Heart right ventricle (tissue), 16 donors: ENCODE data around the gene DIS3. TPM values are rescaled to one million over a fixed set of nuclear protein-coding genes. Genes with fewer than 3 reads are reported as not detected.

Experiments
- ATAC-seq, 8 donors: fragments of 200-7000 bp; cut with Tn5 transposase; one replicate each; pipeline ENCODE4 v1.9.1; 2020; ENCODE audit warnings: mild to moderate bottlenecking in 8 of 8, moderate library complexity in 8 of 8, moderate number of reproducible peaks in 1 of 8
- DNase-seq, 2 donors: peaks; one replicate each; pipeline ENCODE4 v3.0.0-alpha.2; 2020
- H3K27ac ChIP-seq, 10 donors: fragments of 200-600 bp; sonication (generic) in 2 of 10; one replicate each; pipeline versions ENCODE4 v1.5.0 to v1.8.0; 2020 to 2022; ENCODE audit warnings: mild to moderate bottlenecking in 3 of 10
- H3K27me3 ChIP-seq, 7 donors: fragments of 200-600 bp; one replicate each; pipeline ENCODE4 v1.8.0; 2021 to 2022; ENCODE audit warnings: mild to moderate bottlenecking in 2 of 7
- H3K36me3 ChIP-seq, 9 donors: fragments of 200-600 bp; sonication (generic) in 1 of 9; one replicate each; pipeline versions ENCODE4 v1.5.0 to v1.8.0; 2020 to 2022; ENCODE audit warnings: mild to moderate bottlenecking in 2 of 9
- H3K4me1 ChIP-seq, 9 donors: fragments of 200-600 bp; sonication (generic) in 1 of 9; one replicate each; pipeline versions ENCODE4 v1.5.0 to v1.8.0; 2020 to 2022; ENCODE audit warnings: mild to moderate bottlenecking in 4 of 9
- H3K4me3 ChIP-seq, 10 donors: fragments of 200-600 bp; sonication (generic) in 2 of 10; one replicate each; pipeline versions ENCODE4 v1.5.0 to v1.8.0; 2020 to 2022; ENCODE audit warnings: mild to moderate bottlenecking in 7 of 10, moderate library complexity in 2 of 10
- H3K9me3 ChIP-seq, 11 donors: fragments of 200-600 bp in 10 of 11; sonication (generic) in 2 of 11; one replicate each; pipeline versions ENCODE4 v1.5.0 to v1.8.0; 2013 to 2022; ENCODE audit warnings: mild to moderate bottlenecking in 2 of 11, control low read depth in 1 of 11, moderate library complexity in 1 of 11
- CTCF ChIP-seq, 9 donors: fragments of 200-600 bp; sonication (generic) in 2 of 9; IDR thresholded peaks; one replicate each; pipeline versions ENCODE4 v1.5.0 to v1.8.0; 2021 to 2022; ENCODE audit warnings: antibody characterized with exemption in 9 of 9, mild to moderate bottlenecking in 5 of 9, moderate library complexity in 1 of 9
- WGBS, 2 donors: extraction: QIAGEN DNeasy Blood & Tissue Kit; methylation state at CpG; one replicate each; pipeline ENCODE4 v1.1.7; 2013; ENCODE audit warnings: inconsistent platforms in 1 of 2; 5-methylcytosine and 5-hydroxymethylcytosine counted together
- intact Hi-C, 10 donors: fragments of 100-400 bp; cut with DNase I; formaldehyde crosslinking; loops; one replicate each; pipeline versions ENCODE4 v1.11.1 to v1.14.2; 2022
- long read RNA-seq, 3 donors: library from polyadenylated mRNA; unstranded; transcript quantifications; one replicate each; pipeline ENCODE4 v2.0.0, GENCODE V29; 2020 to 2021
- polyA plus RNA-seq, 2 donors: library from polyadenylated mRNA; stranded (reverse); fragments of 200-250 nt; gene quantifications; one replicate each; pipeline ENCODE4 v1.2.3, GENCODE V29; 2013
- total RNA-seq, 10 donors: library from RNA; stranded (reverse); fragmentation: NEBNext Ultra II Directional in 3 of 10; extraction: Animal tissue kit (Norgen Biotek cat#: 25700) in 3 of 10; gene quantifications; one replicate each; pipeline versions ENCODE4 v1.2.1 to v1.2.4, GENCODE V29; 2021 to 2023
- donor health status: Arrhythmogenic right ventricular cardiomyopathy.
- donor health status: ischemic (EF 13 %, LVEDD 7.1; RV severe dilation, severe dysfunction).
- donor health status: healthy with polysubstance abuse.
- donor health status: DM: no; HTN: yes; CAD: no.
- donor health status: DM: no; HTN: no; CAD: no.
- donor health status: ischemic (EF 25% LVEDD 6.9; RV normal size, moderate dysfunction).
- donor health status: ischemic (EF 25% LVEDD 5.7; RV mildly dilated, moderate dysfunction).
- donor health status: healthy.
- donor health status: DM: yes; HTN: yes; CAD: no.
- donor health status: Ischemic cardiomyopathy.
- donor health status: ischemic (EF 35%, LVEDD 5.7; RV mildly dilated, moderate dysfunction).
- donor health status: nonischemic (EF 11% LVEDD 7.7; RV severe dilation, severe dysfunction).
- donor health status: DM: yes; HTN: yes; CAD: no.
- donor health status: PGD.
- donor health status: ischemic (EF 29% LVEDD 5.4; RV normal size, mild dysfunction).
- donor health status: nonischemic (EF 23%, LVEDD 6.1; RV moderate dilation, normal function).

Gene DIS3
- total RNA-seq (10 to 100 TPM; 13.6 to 19.6 (median 17.2) TPM), polyA plus RNA-seq (1 to 10 TPM; 5.9 to 7.3 TPM)
- long read RNA-seq, donor 1, full-length matches to known transcripts = 19 of 22 reads
- long read RNA-seq, donor 1, partial matches to known transcripts = 3 of 22 reads
- long read RNA-seq, donor 1, other reads (novel, unspliced or antisense) = 0 of 22 reads
- long read RNA-seq, donor 2, full-length matches to known transcripts = 20 of 27 reads
- long read RNA-seq, donor 2, partial matches to known transcripts = 5 of 27 reads
- long read RNA-seq, donor 2, other reads (novel, unspliced or antisense) = 2 of 27 reads
- long read RNA-seq, donor 3, full-length matches to known transcripts = 15 of 27 reads
- long read RNA-seq, donor 3, partial matches to known transcripts = 7 of 27 reads
- long read RNA-seq, donor 3, other reads (novel, unspliced or antisense) = 5 of 27 reads

- Histone ChIP-seq H3K4me3 (peak within 1 kb of the TSS; percentile 85 to 99 (median 94)), H3K4me1 (peaks cover 0 to 56% (median 40%) of the 10 kb centered on the region in 9 donors), H3K27me3 (no peaks in the 10 kb centered on the region), H3K9me3 (no peaks in the 10 kb centered on the region), H3K36me3 (peaks cover 0 to 56% (median 14%) of the 10 kb centered on the region in 9 donors), H3K27ac (peak within 1 kb of the TSS; percentile 38 to 95 (median 90))
- ATAC-seq (peak; percentile 100), DNase-seq (peak; percentile 95 to 98)
- peak in 1 of 9 donors; percentile 10 for TF ChIP-seq CTCF (IDR thresholded peaks at IDR 0.05)
- WGBS, 2 donors = 0 to 1% methylated on average over 81 of the region's 81 CpGs
- intact Hi-C loops = loop anchor here in 5 of 10 donors (2.0 to 10.0 kb wide), 3 partner anchors 54 to 57 kb away; partner anchors contain the start of genes BORA (in 5 of the 5) and MZT1 (in 5 of the 5)
Measured at GRCh38 chr13:72781451-72782439, at the start of gene DIS3, which contains the start of gene PIBF1. TSS of gene DIS3 (minus strand) at chr13:72781900. CDS start at chr13:72781832, 68 bp downstream. TSS of gene PIBF1 (plus strand) at chr13:72782133. CDS start at chr13:72783470, 1,337 bp downstream.

- Histone ChIP-seq H3K36me3 (peaks cover 0 to 79% (median 12%) of the 10 kb centered on the region in 9 donors), H3K27me3 (no peaks in the 10 kb centered on the region), H3K4me1 (no peaks in the 10 kb centered on the region), H3K4me3 (no peak overlapping the region), H3K27ac (no peak overlapping the region), H3K9me3 (no peaks in the 10 kb centered on the region)
- TF ChIP-seq CTCF (IDR thresholded peaks at IDR 0.05) = no peak
- no peak for DNase-seq
- ATAC-seq = no peak
- intact Hi-C loops = no loop called here
- 92 to 96% methylated on average over 3 of the region's 3 CpGs for WGBS, 2 donors
Measured at GRCh38 chr13:72823724-72824123, 42.0 kb upstream of the DIS3 start.

- Histone ChIP-seq H3K27me3 (no peaks in the 10 kb centered on the region), H3K4me1 (no peaks in the 10 kb centered on the region), H3K36me3 (peaks cover 0 to 77% (median 12%) of the 10 kb centered on the region in 9 donors), H3K9me3 (no peaks in the 10 kb centered on the region), H3K27ac (no peak overlapping the region), H3K4me3 (no peak overlapping the region)
- WGBS, 2 donors = 94 to 96% methylated on average over 2 of the region's 2 CpGs
- DNase-seq (no peak), ATAC-seq (no peak)
- intact Hi-C loops = no loop called here
- TF ChIP-seq CTCF (IDR thresholded peaks at IDR 0.05) = no peak
Measured at GRCh38 chr13:72823081-72823480, 41.4 kb upstream of the DIS3 start.

- Histone ChIP-seq H3K9me3 (no peaks in the 10 kb centered on the region), H3K4me1 (no peaks in the 10 kb centered on the region), H3K27me3 (no peaks in the 10 kb centered on the region), H3K27ac (no peak overlapping the region), H3K36me3 (peaks cover 0 to 60% (median 4%) of the 10 kb centered on the region in 9 donors), H3K4me3 (no peak overlapping the region)
- ATAC-seq (no peak), DNase-seq (no peak)
- intact Hi-C loops = no loop called here
- TF ChIP-seq CTCF (IDR thresholded peaks at IDR 0.05) = no peak
- WGBS, 2 donors = 72 to 79% methylated on average over 1 of the region's 1 CpG
Measured at GRCh38 chr13:72820898-72821279, 39.2 kb upstream of the DIS3 start.
